Activated naive CD4-positive, alpha-beta T cell treated with anti-CD3 and anti-CD28 coated beads, Interleukin-2, amount 10 ng/mL, durations not matched to agents 7 days and 5 days (primary cell): ENCODE data around the gene TBL1X.

Source experiments
- CTCF ChIA-PET: fragments of 350-600 bp; sonication (Branson Sonifier 250); formaldehyde crosslinking; loops from one replicate; lab custom pipeline; 2021; ENCODE audit warnings: antibody characterized with exemption; lab: Charles Lee
- DNase-seq: peaks from one replicate; pipeline ENCODE4 v3.0.0-alpha.2; 2020
- H3K27ac Mint-ChIP-seq: one replicate; pipeline ENCODE4 v1.8.0; 2021; ENCODE audit warnings: mild to moderate bottlenecking, moderate library complexity, mixed read lengths
- H3K27me3 Mint-ChIP-seq: one replicate; pipeline ENCODE4 v1.8.0; 2021; ENCODE audit warnings: mild to moderate bottlenecking, mixed read lengths
- H3K36me3 Mint-ChIP-seq: one replicate; pipeline ENCODE4 v1.8.0; 2021; ENCODE audit warnings: mixed read lengths
- H3K4me1 Mint-ChIP-seq: one replicate; pipeline ENCODE4 v1.8.0; 2021; ENCODE audit warnings: mixed read lengths
- H3K4me3 Mint-ChIP-seq: one replicate; pipeline ENCODE4 v1.8.0; 2021; ENCODE audit warnings: mild to moderate bottlenecking, moderate library complexity, mixed read lengths
- H3K9me3 Mint-ChIP-seq: one replicate; pipeline ENCODE4 v1.8.0; 2021; ENCODE audit warnings: mixed read lengths

TBL1X gene

GRCh38 chrX:9786798-9787635 lies 322.2 kb downstream of the TBL1X start:
- H3K27me3 Mint-ChIP-seq: peaks cover 56% of the 10 kb centered on the region
- H3K9me3 Mint-ChIP-seq: no peaks in the 10 kb centered on the region
- H3K27ac Mint-ChIP-seq: no peak overlapping the region
- H3K4me3 Mint-ChIP-seq: peak overlapping the region; percentile 61
- no peaks in the 10 kb centered on the region for H3K36me3 Mint-ChIP-seq
- peaks cover 2% of the 10 kb centered on the region for H3K4me1 Mint-ChIP-seq
- no peak for DNase-seq
- CTCF ChIA-PET: no interaction called here

- no peak overlapping the region for H3K4me3 Mint-ChIP-seq
- no peak for DNase-seq
- H3K36me3 Mint-ChIP-seq: no peaks in the 10 kb centered on the region
- H3K9me3 Mint-ChIP-seq: no peaks in the 10 kb centered on the region
- peaks cover 47% of the 10 kb centered on the region for H3K27me3 Mint-ChIP-seq
- peaks cover 2% of the 10 kb centered on the region for H3K4me1 Mint-ChIP-seq
- CTCF ChIA-PET: interaction anchor here (0.6 to 0.7 kb wide), 2 partner anchors 76 to 161 kb away, joined by 3 read pairs; no protein-coding TSS in a partner anchor
- no peak overlapping the region for H3K27ac Mint-ChIP-seq
Measured at GRCh38 chrX:9788911-9789310, 324.1 kb downstream of the TBL1X start.

DNA sequence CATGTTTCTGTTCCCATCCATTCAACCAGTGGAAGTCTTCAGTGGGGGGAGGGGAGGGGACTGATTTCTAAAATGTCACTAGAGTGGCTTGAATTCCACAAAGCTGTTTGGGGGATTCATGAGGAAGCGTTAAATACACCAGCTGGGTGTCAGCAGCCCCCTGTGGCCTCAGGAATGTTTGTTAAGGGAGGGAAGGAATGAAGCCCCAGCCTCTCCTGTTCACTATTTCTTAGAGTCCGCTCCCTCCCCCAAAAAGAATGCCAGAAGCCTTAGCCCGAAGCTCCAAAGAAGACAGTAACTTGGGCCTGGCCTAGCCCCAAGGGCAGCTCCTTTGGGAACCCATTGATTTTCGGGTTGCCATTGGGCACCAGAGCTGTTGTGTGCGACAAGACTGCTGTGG lies 324.7 kb downstream of the TBL1X start:
- Mint-ChIP-seq H3K4me3 (no peak overlapping the region), H3K36me3 (no peaks in the 10 kb centered on the region), H3K27ac (no peak overlapping the region), H3K9me3 (no peaks in the 10 kb centered on the region), H3K27me3 (peaks cover 46% of the 10 kb centered on the region), H3K4me1 (peaks cover 2% of the 10 kb centered on the region)
- no peak for DNase-seq
- CTCF ChIA-PET: interaction anchor here (0.7 kb wide), 1 partner anchor 160 kb away, joined by 3 read pairs; no protein-coding TSS in a partner anchor
